SK-N-DZ (cell line): ENCODE results near the gene LITAFD.
"Not testable (repeated sequence)": the region's sequence is repeated elsewhere in the genome, so short reads cannot be mapped to it uniquely, and the experiment has no call there.

Source experiments
- DNase-seq: peaks from one replicate; pipeline ENCODE4 v3.0.0-alpha.2; 2015; ENCODE audit warnings: low spot score

The LITAFD gene

GRCh38 chr16:8894736-8895334 is 12.7 kb downstream of the LITAFD start:
- DNase-seq, result no peak

DNA sequence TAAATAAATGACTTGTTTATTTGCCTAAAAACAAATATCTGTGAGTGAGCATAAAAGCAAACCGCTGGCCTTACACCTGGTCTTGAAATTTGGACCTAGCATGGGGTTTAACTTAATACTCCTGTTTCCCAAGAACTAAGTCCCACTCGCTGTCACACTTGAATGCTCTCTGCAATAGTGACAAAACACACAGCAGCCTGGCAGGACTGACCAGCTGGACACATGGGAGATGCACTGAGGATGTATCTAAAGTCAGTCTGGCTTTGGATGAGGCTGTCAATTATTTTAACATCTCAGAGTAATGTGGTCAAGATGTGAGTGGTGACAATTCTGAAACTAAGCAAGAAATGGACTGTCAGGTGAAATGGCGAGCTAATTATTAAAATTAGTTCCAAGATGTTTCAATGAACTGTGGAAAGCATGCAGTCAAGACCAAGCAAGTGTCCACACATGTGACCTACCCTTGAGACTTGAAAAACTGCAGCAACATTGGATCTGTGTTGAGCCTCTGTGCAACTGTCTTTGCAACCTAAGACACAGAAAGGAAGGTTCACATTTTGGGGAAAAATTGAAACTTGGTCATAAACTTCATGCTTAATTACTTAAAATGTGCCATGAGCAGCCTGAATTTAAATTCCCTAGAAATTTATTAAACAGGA is 16.6 kb downstream of the LITAFD start:
- no peak for DNase-seq

- DNase-seq, result no peak
Measured at GRCh38 chr16:8899709-8900317, 17.7 kb downstream of the LITAFD start.

DNA sequence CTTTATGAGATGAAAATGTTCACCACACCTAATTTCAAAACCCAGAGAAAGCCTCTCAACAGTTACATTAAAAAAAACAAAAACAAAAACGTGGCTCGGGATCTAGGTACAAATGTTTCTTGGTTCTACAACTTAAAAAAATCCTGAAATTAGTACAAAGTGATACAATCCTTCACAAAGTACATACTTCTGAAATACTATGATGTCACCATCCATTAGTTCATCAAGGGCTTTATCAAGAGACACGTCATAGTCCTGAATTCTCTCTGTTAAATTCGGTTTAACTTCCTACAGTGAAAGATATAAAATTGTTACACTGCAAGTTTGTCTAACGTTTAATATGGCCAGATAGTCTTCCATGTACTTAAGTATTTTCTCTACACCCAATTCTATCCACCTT is 18.2 kb downstream of the LITAFD start:
- no peak for DNase-seq

DNA sequence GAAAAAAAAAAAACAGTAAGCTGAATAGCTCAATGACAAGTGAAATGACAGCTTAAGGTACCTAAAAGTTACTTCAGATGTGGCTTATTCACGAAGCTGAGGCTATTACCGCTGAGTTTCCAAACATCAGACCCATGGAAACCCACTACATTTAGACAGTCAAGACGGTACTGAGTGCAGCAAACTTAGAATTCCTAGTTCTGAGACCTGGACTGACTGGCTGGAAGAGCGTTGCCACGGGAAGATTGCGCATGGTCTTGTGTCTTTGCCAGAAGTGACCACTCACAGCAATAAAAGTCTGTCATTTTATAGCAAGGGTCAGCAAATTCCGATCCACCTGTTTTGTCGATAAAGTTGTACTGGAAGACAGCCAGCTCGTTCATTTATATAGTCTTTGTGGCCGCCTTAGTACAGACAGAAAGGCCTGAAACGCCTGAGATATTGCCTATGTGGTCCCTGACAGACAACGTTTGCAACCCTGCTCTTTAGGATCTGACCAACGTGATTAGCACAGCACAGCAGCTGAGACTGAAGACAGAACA is 19.2 kb downstream of the LITAFD start:
- no peak for DNase-seq

DNA sequence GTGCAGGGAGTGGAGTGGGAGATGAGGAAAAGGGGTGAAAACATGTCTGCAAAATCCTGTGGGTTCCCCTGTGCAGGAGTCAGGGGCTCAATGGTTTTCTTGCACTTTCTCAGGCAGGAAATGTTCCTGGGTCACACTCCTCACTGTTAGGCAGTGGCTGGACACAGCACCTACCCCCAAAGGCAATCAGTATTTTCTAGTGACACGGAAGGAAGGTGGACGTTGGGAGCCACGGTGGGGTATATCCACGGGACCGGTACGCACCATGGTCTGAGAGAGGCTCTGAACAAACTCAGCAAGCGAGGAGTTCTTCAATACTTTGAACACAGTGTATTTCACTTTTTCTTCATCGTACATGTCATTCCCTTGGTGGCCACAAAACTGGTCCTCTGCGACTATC is 20.9 kb downstream of the LITAFD start:
- DNase-seq, result no peak

DNA sequence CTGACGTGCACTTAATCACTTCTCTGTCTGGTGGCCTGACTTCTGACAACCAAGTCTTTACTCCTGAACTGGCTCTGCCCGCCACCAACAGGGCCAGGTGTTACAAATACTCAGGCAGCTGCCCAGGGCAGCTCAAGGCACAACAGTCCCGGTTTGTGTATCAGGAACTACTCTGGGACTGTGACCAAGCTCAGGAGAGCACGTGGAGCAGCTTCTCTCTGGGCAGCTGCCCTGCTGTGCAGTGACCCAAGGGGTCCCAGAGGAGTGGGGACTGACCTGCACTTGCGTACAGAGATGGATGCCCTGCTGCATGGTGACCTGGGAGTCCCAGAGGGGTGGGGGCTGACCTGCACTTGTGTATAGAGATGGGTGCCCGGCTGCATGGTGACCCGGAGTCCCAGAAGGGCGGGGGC is 21.9 kb downstream of the LITAFD start:
- DNase-seq, result no peak

DNA sequence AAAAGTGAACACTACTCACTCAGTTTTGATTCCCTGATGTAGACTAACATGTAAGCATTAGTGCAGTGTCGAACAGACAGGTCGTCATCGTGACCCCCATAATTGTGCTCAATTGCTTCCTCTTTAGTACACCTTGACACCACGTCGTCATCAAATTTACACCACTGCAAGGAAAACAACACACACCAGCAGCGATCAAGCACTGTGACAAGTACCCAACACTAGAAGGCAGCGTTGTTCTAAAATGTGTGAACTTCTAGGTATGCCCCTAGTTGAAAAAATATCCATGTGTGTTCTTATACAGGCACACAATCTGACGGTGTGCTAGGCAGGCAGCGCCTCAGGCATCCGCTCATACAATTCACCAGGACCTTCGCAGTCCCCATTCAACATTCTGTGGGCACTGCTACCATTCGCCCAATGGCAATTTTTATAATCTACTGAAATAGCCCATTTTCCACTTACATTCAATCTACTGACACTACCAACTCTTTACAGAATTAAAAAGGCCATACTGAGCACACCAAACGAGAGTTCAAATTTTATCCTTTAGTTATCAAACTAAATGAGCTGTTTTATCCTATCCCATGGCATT is 23.1 kb downstream of the LITAFD start:
- no peak for DNase-seq

- DNase-seq, result no peak
Measured at GRCh38 chr16:8905795-8906591, 23.8 kb downstream of the LITAFD start.

GRCh38 chr16:8907096-8907495 is 24.9 kb downstream of the LITAFD start:
- DNase-seq, result no peak

- no peak for DNase-seq
Measured at GRCh38 chr16:8908810-8909468, 26.8 kb downstream of the LITAFD start.

- DNase-seq, result no peak
Measured at GRCh38 chr16:8910811-8911210, 28.7 kb downstream of the LITAFD start.

DNA sequence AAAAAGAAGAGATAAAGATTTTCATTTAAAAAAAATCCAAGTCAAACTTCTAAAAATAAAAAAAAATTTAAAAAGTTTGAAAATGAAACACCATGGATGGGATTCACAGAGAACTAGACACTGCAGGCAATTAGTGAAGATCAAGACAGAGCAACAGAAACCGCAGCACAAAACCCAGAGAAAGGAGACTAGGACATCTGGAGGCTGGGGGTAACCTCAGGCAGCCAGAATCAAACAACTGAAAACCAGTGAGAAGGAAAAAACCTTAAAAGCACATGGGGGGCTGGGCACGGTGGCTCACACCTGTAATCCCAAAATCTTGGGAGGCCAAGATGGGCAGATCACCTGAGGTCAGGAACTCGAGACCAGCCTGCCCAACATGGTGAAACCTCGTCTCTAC is 30.6 kb downstream of the LITAFD start:
- no peak for DNase-seq

- no peak for DNase-seq
Measured at GRCh38 chr16:8914098-8914497, 31.9 kb downstream of the LITAFD start.

DNA sequence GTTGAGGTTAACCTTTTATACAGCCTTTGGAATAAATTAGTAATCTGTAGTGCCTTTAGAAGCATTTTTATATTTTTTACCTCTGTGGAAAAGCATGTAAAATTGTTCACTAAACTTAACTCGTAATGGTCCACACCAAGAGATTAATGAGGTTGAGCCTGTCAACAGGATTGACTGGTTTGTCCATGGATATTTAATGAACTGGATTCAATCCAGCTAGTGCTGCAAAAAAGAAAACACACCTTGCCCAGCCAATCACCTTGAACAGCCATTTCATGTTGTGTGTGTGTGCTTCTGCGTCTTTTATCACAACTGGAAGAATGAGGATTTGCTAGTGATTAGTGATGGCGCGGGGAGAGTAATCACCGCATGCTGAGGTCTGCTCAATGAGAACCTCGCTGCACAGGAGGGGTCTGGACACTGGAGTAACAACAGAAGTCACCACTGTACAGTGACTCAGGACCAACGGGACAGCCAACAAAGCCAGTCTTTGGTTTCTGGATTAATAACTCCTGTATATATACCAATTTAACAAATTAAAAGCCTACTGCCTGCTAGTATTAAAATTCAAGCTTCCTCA is 33.7 kb downstream of the LITAFD start:
- no peak for DNase-seq

DNA sequence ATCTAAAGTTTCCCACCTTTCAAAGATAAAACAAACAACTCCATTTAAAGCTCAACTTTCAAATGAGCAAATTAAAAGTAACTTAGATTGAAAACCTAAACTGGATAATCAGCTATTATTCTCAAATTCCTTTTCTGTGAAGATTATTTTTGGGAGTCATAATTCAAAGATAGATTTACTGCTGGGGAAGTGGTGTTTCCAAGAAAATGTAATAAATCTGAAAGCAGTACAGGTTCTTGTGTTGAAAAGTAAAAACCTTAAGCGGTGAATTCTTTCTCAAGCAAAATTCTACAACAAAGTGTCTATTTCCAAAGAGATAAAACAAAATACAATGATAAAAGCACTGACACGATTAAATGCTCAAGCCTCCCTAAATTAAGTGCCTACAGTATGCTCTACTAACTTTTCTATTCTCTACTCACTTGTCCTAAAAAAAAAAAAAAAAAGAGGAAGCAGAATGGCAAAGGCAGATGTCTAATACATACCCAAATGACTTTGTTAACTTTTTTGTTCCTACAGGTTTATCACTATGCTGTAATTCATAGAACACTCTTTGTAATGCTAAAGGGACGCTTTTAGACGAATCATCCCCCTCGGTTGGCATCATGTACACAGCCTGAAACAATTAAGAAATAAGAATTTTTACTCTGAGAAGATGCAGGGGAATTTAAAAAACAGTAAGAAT is 34.5 kb downstream of the LITAFD start:
- DNase-seq, result no peak

DNA sequence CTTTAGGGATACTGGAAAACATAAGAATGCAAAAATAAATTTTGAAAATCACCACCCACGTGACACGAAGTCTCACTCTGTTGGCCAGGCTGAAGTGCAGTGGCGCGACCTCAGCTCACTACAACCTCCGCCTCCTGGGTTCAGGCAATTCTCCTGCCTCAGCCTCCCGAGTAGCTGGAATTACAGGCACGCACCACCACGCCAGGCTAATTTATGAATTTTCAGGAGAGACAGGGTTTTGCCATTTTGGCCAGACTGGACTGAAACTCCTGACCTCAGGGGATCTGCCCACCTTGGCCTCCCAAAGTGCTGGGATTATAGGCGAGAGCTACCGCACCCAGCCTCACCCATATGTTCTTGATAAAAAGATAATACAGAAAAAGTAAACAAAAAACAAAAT is 35.2 kb downstream of the LITAFD start:
- DNase-seq, result not testable (repeated sequence)

DNA sequence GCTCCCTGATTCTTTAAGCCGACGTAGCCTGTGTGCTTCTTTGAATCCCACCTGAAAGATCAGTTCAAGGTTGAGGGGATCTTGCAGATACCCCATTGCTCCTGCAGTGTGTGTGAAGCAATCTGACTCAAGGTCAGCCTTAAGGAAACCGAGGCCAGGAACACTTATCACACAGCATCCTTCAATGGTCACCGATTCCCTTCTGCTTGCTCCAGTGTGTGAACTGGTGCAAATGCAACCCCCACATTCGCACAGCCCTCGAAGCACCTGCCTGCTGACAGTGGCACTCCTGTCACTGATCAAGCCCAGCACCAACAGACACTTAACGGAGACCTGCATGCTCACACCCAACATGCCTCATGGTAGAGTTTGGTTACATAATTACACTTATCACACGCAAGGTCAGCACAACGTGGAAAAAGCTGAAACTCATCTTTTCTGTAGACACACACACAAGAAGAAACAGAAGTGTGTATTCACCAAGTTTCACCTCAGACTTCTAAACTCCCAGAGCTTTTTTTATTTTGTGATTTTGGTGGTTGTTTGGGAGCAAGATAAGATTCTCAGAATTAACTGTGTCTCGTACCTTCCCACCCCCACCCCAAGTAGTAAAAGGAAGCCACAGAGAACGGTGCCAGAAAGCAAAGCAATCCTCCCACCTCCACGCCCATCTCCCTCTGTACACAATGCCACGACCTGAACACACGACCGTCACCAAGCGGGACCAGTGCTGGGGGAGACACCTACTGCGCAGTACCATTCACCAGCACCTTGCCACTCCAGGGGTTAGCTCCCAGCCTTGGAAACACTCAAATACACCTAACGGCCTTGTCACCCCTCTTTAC is 37.2 kb downstream of the LITAFD start:
- no peak for DNase-seq

- DNase-seq, result no peak
Measured at GRCh38 chr16:8919934-8920462, 37.8 kb downstream of the LITAFD start.
